ENCODE data around the gene VPS35. TPM values are rescaled to one million over a fixed set of nuclear protein-coding genes. Genes with fewer than 3 reads are reported as not detected.

VPS35 gene
- total RNA-seq, 6 donors from 2014 or later: 25.0 to 93.0 (median 63.5) TPM

DNA sequence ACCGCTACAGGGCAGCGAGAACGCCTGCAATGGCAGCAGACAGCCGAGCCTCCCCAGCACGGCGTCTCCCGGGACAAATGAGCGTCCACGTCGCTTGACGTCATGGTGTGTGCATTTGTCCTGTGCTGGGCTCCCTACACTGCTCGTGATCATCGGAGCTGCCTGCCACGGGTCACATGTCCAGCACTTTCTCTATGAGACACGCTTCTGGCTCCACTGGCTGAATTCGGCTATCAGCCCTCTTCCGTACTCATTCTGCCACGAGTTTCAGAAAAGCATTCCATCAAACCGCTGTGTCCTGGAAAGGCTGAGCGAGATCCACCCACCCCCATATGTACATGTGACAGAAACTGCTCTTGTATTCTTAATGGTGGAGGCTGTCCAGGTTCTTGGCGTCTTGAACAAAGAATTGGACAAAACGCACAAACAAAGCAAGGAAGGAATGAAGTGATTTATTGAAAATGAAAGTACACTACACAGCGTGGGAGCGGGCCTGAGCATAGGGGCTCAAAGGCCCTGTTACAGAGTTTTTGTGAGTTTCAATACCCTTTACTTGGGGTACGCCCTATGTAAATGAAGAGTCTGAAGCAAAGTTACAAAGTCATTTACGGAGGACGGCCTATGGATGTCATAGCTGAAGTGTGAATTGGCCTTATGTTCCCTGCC is 39.3 kb downstream of the VPS35 start:
- ATAC-seq (ENCODE audit: low FRiP score in 2 of 2) (peak; percentile 30 to 93), DNase-seq (peak in 1 of 2 donors; percentile 62)
- H3K4me1 ChIP-seq: no peaks in the 10 kb centered on the region
- TF ChIP-seq, protein P1, sequence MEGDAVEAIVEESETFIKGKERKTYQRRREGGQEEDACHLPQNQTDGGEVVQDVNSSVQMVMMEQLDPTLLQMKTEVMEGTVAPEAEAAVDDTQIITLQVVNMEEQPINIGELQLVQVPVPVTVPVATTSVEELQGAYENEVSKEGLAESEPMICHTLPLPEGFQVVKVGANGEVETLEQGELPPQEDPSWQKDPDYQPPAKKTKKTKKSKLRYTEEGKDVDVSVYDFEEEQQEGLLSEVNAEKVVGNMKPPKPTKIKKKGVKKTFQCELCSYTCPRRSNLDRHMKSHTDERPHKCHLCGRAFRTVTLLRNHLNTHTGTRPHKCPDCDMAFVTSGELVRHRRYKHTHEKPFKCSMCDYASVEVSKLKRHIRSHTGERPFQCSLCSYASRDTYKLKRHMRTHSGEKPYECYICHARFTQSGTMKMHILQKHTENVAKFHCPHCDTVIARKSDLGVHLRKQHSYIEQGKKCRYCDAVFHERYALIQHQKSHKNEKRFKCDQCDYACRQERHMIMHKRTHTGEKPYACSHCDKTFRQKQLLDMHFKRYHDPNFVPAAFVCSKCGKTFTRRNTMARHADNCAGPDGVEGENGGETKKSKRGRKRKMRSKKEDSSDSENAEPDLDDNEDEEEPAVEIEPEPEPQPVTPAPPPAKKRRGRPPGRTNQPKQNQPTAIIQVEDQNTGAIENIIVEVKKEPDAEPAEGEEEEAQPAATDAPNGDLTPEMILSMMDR (IDR thresholded peaks at IDR 0.05): no peak
- TF ChIP-seq POLR2A (IDR thresholded peaks at IDR 0.05) (no peak), POLR2AphosphoS5 (IDR thresholded peaks at IDR 0.05) (no peak), EP300 (IDR thresholded peaks at IDR 0.05) (no peak)
- WGBS, 2 donors: 83 to 87% methylated on average over 22 to 27 of the region's 27 CpGs
- peak overlapping the region in 1 of 4 donors; percentile 55 for H3K27ac ChIP-seq
- H3K36me3 ChIP-seq: no peaks in the 10 kb centered on the region
- H3K9me3 ChIP-seq: no peaks in the 10 kb centered on the region
- no peaks in the 10 kb centered on the region for H3K27me3 ChIP-seq
- H3K4me3 ChIP-seq: no peak overlapping the region

DNA sequence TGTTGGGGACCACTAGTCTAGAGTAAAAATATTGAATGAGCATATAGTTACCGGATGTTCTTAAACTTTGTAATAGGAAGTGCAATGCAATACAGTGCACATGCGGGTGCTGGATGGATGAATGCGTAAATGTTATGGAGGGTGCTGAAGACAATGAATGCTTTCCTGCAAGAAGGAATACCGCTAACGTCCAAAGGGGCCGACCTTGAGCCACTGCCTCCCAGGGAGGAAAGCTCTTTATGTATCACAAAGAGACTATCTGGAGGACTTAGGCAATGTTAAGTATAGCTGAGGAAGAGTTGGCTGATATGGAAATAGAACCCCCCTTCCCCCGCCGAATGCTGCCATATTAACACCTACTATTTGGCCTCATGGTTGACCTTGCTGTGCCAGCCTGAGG is 40.3 kb downstream of the VPS35 start:
- Histone ChIP-seq H3K4me1 (no peaks in the 10 kb centered on the region), H3K4me3 (no peak overlapping the region), H3K27ac (no peak overlapping the region), H3K9me3 (no peaks in the 10 kb centered on the region), H3K36me3 (no peaks in the 10 kb centered on the region), H3K27me3 (no peaks in the 10 kb centered on the region)
- no peak for ATAC-seq (ENCODE audit: low FRiP score in 2 of 2)
- WGBS, 2 donors: 88 to 94% methylated on average over 6 to 8 of the region's 8 CpGs
- TF ChIP-seq, protein P1 (IDR thresholded peaks at IDR 0.05): no peak
- TF ChIP-seq POLR2A (IDR thresholded peaks at IDR 0.05) (no peak), POLR2AphosphoS5 (IDR thresholded peaks at IDR 0.05) (no peak), EP300 (IDR thresholded peaks at IDR 0.05) (no peak)
- DNase-seq: no peak

DNA sequence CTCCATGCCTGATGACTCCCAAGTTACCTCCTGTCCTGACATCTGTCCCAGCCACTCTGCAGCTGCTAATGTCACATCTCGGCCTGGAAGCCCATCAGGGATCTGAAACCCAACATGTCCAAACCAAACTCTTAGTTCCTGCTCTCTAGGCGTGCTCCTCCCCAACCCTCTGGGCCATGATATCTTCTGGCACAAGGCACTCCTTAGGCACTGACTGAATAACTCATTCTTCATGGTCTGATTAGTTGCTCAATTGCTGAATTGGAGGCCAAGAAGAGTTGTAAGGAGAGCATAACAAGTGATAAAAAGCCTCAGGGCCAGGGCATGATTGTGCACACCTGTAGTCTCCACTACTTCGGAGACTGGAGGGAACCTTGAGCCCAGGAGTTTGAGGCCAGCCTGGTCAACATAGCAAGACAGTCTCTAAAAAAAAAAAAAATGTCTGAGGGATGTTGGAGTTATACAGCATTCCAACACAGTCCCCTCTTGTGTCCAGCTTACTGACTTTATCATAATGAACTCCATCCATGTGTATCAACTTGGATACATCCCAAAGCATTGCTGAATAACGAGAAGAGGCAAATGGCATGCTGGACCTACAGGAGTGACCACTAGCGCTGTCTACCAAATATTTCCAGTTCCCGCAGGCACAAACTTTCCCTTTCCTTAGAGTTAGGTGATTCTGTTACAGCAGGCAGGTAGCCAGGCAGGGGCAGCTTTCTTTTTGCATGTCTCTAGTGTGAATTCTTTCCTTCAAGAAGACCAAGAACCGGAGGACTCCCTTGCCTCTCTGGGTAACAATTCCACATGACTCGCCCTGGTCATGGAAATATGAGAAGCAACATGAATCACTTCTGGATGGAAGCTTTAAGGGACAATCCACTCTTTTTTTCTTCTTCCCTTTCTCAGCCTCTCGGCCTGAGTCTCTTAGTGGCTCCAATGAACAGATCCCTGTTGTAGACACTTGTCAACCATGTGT is 49.7 kb downstream of the VPS35 start:
- WGBS, 2 donors: 85 to 87% methylated on average over 9 of the region's 9 CpGs
- no peaks in the 10 kb centered on the region for H3K9me3 ChIP-seq
- no peak for DNase-seq
- H3K4me1 ChIP-seq: no peaks in the 10 kb centered on the region
- H3K27me3 ChIP-seq: no peaks in the 10 kb centered on the region
- ATAC-seq (ENCODE audit: low FRiP score in 2 of 2): no peak
- H3K36me3 ChIP-seq: no peaks in the 10 kb centered on the region
- no peak overlapping the region for H3K27ac ChIP-seq
- TF ChIP-seq EP300 (IDR thresholded peaks at IDR 0.05): no peak
- TF ChIP-seq POLR2AphosphoS5 (IDR thresholded peaks at IDR 0.05): no peak
- TF ChIP-seq, protein P1 (IDR thresholded peaks at IDR 0.05): no peak
- TF ChIP-seq POLR2A (IDR thresholded peaks at IDR 0.05): no peak
- no peak overlapping the region for H3K4me3 ChIP-seq

DNA sequence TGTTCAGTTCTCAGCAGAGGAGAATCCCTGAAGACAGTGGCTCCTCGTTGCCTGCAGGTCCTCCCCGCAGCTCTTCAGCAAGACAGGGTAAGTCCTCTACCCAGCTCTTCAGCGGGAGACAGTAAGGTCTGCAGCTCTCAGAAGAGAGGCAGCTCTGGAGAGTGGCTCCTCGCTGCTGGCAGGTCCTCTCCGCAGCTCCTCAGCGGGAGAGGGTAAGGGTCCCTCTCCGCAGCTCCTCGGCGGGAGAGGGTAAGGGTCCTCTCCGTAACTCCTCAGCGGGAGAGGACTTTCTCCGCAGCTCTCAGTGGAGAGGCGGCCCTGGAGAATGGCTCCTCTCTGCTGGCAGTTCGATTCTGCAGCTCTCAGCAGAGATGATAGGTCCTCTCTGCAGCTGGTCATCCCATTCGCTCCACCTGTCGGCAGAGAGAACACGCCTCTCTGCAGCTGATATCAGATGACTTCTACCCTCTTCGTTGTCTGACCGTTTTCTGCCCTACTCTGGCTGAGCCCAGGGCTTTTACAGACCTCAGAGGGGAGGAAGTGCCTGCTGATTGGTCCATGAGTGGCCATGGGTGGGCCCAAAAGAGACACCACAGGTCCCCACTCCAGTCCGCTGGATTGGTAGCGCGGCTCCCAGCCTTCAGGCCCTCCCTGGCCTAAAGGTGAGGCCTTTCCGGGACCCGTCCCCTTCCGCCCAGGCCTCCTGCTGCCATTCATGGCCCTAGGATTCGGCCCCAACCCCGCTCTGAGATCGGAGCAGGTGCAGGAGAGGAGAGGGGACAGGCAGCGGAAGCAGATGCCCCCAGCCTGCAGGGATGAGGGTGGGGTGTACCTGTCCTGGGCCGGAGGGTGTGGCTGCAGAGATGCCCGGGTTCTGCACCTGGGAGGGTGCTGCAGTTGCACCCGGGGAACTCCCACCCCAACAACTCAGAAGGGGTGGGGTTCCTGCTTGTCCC is 55.9 kb downstream of the VPS35 start:
- Histone ChIP-seq H3K4me3 (no peak overlapping the region), H3K9me3 (no peaks in the 10 kb centered on the region), H3K27me3 (no peaks in the 10 kb centered on the region), H3K4me1 (peaks cover 0 to 9% (median 0%) of the 10 kb centered on the region in 4 donors), H3K36me3 (no peaks in the 10 kb centered on the region), H3K27ac (no peak overlapping the region)
- TF ChIP-seq POLR2AphosphoS5 (IDR thresholded peaks at IDR 0.05): no peak
- TF ChIP-seq, protein P1 (IDR thresholded peaks at IDR 0.05): no peak
- no peak for TF ChIP-seq EP300 (IDR thresholded peaks at IDR 0.05)
- TF ChIP-seq POLR2A (IDR thresholded peaks at IDR 0.05): no peak
- ATAC-seq (ENCODE audit: low FRiP score in 2 of 2): peak; percentile 13 to 59
- peak in 1 of 2 donors; percentile 25 for DNase-seq
- 84 to 87% methylated on average over 24 to 32 of the region's 32 CpGs for WGBS, 2 donors

Measured in upper lobe of left lung (tissue), 6 donors.